GM18861 (cell line): ENCODE results near the gene IRF1.
"Not testable (repeated sequence)": the region's sequence is repeated elsewhere in the genome, so short reads cannot be mapped to it uniquely, and the experiment has no call there.

Experiments
- ATAC-seq: cut with Tn5 transposase; IDR thresholded peaks from one replicate; pipeline ENCODE4 v1.9.1; 2021; ENCODE audit not compliant: unreplicated experiment

The IRF1 gene

GRCh38 chr5:132445640-132445923, 45.0 kb downstream of the IRF1 start:
- ATAC-seq: no peak

GRCh38 chr5:132444841-132445639, 45.5 kb downstream of the IRF1 start:
- ATAC-seq: no peak

- ATAC-seq: no peak
Measured at GRCh38 chr5:132444061-132444460, 46.5 kb downstream of the IRF1 start.

- no peak for ATAC-seq
Measured at GRCh38 chr5:132439521-132440089, 51.0 kb downstream of the IRF1 start.

- no peak for ATAC-seq
Measured at GRCh38 chr5:132438917-132439316, 51.7 kb downstream of the IRF1 start.

- ATAC-seq: not testable (repeated sequence)
Measured at GRCh38 chr5:132438267-132438645, 52.3 kb downstream of the IRF1 start.

GRCh38 chr5:132437604-132438266, 52.8 kb downstream of the IRF1 start:
- no peak for ATAC-seq

- no peak for ATAC-seq
Measured at GRCh38 chr5:132436936-132437335, 53.6 kb downstream of the IRF1 start.

- no peak for ATAC-seq
Measured at GRCh38 chr5:132435886-132436285, 54.7 kb downstream of the IRF1 start.

GRCh38 chr5:132435447-132435846, 55.1 kb downstream of the IRF1 start:
- no peak for ATAC-seq

GRCh38 chr5:132434416-132435286, 55.9 kb downstream of the IRF1 start:
- ATAC-seq: no peak

- no peak for ATAC-seq
Measured at GRCh38 chr5:132433141-132433540, 57.4 kb downstream of the IRF1 start.

- no peak for ATAC-seq
Measured at GRCh38 chr5:132431632-132432031, 58.9 kb downstream of the IRF1 start.
